A673 (cell line): ENCODE results near the gene YES1.

Experiments used
- CTCF ChIP-seq: fragments of 300-800, 200-600 bp; sonication (generic); conservative IDR thresholded peaks from 2 replicates; pipeline ENCODE4 v1.5.1; 2017; ENCODE audit warnings: low read depth, mild to moderate bottlenecking, antibody characterized with exemption, low read length, moderate library complexity, mixed read lengths
- EZH2 ChIP-seq: fragments of 200-600 bp; sonication (generic); IDR thresholded peaks from 2 replicates; pipeline ENCODE4 v1.6.1; 2017; ENCODE audit warnings: borderline replicate concordance, low read depth, mild to moderate bottlenecking, mixed read lengths, antibody characterized with exemption, low read length; ENCODE audit not compliant: poor library complexity, severe bottlenecking

GRCh38 chr18:754656-755055 is 57.4 kb downstream of the YES1 start:
- TF ChIP-seq CTCF = no peak
- no peak for TF ChIP-seq EZH2
